Measurements from ENCODE around the gene PGLYRP1. TPM values are rescaled to one million over a fixed set of nuclear protein-coding genes. Genes with fewer than 3 reads are reported as not detected.

Gene PGLYRP1
- total and polyA plus RNA-seq, 2 of the 13 experiments (the other 11 are each of a cell fraction or from before 2014, with no cell fraction given): not detected

DNA sequence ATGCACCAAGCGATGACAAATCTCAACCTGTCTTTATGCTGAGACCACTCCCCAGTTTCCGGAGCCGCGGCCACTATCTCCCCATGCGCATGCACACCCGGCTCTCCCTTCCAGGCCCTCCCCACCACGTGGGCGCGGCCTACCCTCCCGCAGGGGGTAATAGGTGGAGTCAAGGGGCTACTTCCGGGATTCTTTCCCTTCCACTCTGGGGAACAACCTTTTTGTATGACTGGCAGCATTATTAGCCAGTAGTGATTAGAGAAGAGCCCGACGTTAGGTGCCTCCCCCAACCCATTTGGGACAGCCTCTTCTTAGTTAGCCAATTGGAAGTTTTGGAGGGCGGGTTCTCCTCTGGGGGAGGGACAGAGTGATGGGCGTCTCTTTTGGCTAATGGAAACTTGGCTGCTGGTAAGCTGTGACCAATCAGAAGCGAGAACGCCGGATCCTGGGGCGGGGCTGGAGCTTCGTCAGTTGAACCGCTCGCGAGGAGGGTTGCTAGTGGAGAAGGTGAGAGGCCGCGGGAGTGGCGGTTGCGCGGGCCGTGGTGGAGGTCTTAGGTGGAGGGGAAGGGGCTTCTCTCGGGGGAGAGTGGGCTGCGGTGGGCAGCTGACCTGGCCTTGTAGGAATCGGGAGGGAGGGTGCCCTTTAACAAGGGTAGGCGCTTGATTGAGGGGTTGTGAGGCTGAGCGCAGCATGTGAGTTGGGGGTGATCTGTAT lies 27.7 kb downstream of the PGLYRP1 start, which contains the start of gene CCDC61 (continued):
- TF ChIP-seq TARDBP (CRISPR knock-in tag; IDR thresholded peaks at IDR 0.05) (peak; percentile 25; the same call in 1 of the 2 replicates), YEATS2 (CRISPR knock-in tag; IDR thresholded peaks at IDR 0.05; ENCODE audit: borderline replicate concordance) (peak; percentile 20; the same call in 1 of the 2 replicates), ZNF775 (CRISPR knock-in tag; IDR thresholded peaks at IDR 0.05; ENCODE audit: borderline replicate concordance) (no peak), ZNF350 (CRISPR knock-in tag; IDR thresholded peaks at IDR 0.05; ENCODE audit: borderline replicate concordance, low read depth) (peak; percentile 48; the same call in 1 of the 2 replicates), JUN (CRISPR knock-in tag; IDR thresholded peaks at IDR 0.05) (no peak), ZBTB7A (CRISPR knock-in tag; IDR thresholded peaks at IDR 0.05) (peak; percentile 24; the same call in 1 of the 2 replicates), MYC (CRISPR knock-in tag; IDR thresholded peaks at IDR 0.05; ENCODE audit: borderline replicate concordance) (peak; percentile 94), GATA4 (IDR thresholded peaks at IDR 0.05; ENCODE audit: borderline replicate concordance, low read depth) (peak; percentile 33; the same call in 1 of the 2 replicates), REL (CRISPR knock-in tag; conservative IDR thresholded peaks at IDR 0.05) (no peak), CBX5 (CRISPR knock-in tag; IDR thresholded peaks at IDR 0.05; ENCODE audit: borderline replicate concordance) (no peak), IKZF4 (CRISPR knock-in tag; IDR thresholded peaks at IDR 0.05; ENCODE audit: borderline replicate concordance, low read depth, not compliant biosample characterization) (no peak), SP5 (CRISPR knock-in tag; IDR thresholded peaks at IDR 0.05; ENCODE audit: borderline replicate concordance, low read depth) (peak; percentile 43; the same call in 1 of the 2 replicates), TAF15 (IDR thresholded peaks at IDR 0.05; ENCODE audit: low read depth, low read length, poor library complexity, severe bottlenecking) (no peak)
- TF ChIP-seq, protein P1, sequence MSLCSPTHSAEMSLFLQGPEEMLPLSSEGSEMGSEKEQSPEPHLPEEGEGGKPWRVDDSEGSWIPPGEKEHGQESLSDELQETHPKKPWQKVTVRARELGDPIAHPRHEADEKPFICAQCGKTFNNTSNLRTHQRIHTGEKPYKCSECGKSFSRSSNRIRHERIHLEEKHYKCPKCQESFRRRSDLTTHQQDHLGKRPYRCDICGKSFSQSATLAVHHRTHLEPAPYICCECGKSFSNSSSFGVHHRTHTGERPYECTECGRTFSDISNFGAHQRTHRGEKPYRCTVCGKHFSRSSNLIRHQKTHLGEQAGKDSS (CRISPR knock-in tag; IDR thresholded peaks at IDR 0.05; ENCODE audit: borderline replicate concordance, low read depth): no peak
- TF ChIP-seq, protein P2, sequence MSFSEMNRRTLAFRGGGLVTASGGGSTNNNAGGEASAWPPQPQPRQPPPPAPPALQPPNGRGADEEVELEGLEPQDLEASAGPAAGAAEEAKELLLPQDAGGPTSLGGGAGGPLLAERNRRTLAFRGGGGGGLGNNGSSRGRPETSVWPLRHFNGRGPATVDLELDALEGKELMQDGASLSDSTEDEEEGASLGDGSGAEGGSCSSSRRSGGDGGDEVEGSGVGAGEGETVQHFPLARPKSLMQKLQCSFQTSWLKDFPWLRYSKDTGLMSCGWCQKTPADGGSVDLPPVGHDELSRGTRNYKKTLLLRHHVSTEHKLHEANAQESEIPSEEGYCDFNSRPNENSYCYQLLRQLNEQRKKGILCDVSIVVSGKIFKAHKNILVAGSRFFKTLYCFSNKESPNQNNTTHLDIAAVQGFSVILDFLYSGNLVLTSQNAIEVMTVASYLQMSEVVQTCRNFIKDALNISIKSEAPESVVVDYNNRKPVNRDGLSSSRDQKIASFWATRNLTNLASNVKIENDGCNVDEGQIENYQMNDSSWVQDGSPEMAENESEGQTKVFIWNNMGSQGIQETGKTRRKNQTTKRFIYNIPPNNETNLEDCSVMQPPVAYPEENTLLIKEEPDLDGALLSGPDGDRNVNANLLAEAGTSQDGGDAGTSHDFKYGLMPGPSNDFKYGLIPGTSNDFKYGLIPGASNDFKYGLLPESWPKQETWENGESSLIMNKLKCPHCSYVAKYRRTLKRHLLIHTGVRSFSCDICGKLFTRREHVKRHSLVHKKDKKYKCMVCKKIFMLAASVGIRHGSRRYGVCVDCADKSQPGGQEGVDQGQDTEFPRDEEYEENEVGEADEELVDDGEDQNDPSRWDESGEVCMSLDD (CRISPR knock-in tag; IDR thresholded peaks at IDR 0.05; ENCODE audit: borderline replicate concordance): no peak
- TF ChIP-seq, protein P3, sequence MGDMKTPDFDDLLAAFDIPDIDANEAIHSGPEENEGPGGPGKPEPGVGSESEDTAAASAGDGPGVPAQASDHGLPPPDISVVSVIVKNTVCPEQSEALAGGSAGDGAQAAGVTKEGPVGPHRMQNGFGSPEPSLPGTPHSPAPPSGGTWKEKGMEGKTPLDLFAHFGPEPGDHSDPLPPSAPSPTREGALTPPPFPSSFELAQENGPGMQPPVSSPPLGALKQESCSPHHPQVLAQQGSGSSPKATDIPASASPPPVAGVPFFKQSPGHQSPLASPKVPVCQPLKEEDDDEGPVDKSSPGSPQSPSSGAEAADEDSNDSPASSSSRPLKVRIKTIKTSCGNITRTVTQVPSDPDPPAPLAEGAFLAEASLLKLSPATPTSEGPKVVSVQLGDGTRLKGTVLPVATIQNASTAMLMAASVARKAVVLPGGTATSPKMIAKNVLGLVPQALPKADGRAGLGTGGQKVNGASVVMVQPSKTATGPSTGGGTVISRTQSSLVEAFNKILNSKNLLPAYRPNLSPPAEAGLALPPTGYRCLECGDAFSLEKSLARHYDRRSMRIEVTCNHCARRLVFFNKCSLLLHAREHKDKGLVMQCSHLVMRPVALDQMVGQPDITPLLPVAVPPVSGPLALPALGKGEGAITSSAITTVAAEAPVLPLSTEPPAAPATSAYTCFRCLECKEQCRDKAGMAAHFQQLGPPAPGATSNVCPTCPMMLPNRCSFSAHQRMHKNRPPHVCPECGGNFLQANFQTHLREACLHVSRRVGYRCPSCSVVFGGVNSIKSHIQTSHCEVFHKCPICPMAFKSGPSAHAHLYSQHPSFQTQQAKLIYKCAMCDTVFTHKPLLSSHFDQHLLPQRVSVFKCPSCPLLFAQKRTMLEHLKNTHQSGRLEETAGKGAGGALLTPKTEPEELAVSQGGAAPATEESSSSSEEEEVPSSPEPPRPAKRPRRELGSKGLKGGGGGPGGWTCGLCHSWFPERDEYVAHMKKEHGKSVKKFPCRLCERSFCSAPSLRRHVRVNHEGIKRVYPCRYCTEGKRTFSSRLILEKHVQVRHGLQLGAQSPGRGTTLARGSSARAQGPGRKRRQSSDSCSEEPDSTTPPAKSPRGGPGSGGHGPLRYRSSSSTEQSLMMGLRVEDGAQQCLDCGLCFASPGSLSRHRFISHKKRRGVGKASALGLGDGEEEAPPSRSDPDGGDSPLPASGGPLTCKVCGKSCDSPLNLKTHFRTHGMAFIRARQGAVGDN (CRISPR knock-in tag; IDR thresholded peaks at IDR 0.05): peak; percentile 63
- TF ChIP-seq, protein P4, sequence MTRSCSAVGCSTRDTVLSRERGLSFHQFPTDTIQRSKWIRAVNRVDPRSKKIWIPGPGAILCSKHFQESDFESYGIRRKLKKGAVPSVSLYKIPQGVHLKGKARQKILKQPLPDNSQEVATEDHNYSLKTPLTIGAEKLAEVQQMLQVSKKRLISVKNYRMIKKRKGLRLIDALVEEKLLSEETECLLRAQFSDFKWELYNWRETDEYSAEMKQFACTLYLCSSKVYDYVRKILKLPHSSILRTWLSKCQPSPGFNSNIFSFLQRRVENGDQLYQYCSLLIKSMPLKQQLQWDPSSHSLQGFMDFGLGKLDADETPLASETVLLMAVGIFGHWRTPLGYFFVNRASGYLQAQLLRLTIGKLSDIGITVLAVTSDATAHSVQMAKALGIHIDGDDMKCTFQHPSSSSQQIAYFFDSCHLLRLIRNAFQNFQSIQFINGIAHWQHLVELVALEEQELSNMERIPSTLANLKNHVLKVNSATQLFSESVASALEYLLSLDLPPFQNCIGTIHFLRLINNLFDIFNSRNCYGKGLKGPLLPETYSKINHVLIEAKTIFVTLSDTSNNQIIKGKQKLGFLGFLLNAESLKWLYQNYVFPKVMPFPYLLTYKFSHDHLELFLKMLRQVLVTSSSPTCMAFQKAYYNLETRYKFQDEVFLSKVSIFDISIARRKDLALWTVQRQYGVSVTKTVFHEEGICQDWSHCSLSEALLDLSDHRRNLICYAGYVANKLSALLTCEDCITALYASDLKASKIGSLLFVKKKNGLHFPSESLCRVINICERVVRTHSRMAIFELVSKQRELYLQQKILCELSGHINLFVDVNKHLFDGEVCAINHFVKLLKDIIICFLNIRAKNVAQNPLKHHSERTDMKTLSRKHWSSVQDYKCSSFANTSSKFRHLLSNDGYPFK (CRISPR knock-in tag; IDR thresholded peaks at IDR 0.05; ENCODE audit: borderline replicate concordance): no peak; the same call in 1 of the 2 replicates

Measured in HepG2 (cell line).